ENCODE data around the gene NDUFB11. TPM values are rescaled to one million over a fixed set of nuclear protein-coding genes. Genes with fewer than 3 reads are reported as not detected.

Gene NDUFB11
- total RNA-seq, 1 experiment from 2014 or later = 129 TPM

- no peaks in the 10 kb centered on the region for H3K4me1 ChIP-seq
- Mint-ChIP-seq H3K27me3 (ENCODE audit: insufficient read depth, unreplicated experiment) (no peaks in the 10 kb centered on the region), H3K27ac (ENCODE audit: unreplicated experiment) (peak overlapping the region; percentile 99), H3K36me3 (ENCODE audit: insufficient read depth, unreplicated experiment) (peaks cover 35% of the 10 kb centered on the region), H3K9me3 (ENCODE audit: unreplicated experiment) (no peaks in the 10 kb centered on the region), H3K4me3 (ENCODE audit: unreplicated experiment) (peak overlapping the region; percentile 92), H3K4me1 (ENCODE audit: low read depth, unreplicated experiment) (peaks cover 7% of the 10 kb centered on the region)
- H3K27me3 ChIP-seq (replicated peaks; ENCODE audit: control insufficient read depth, insufficient read depth, low read length) = no peaks in the 10 kb centered on the region
- CTCF ChIA-PET = no interaction called here
- POLR2A ChIA-PET = no interaction called here
- BruUV-seq (replicated peaks) = no TSS peak
- intact Hi-C loops (cut with micrococcal nuclease; ENCODE audit: unreplicated experiment) = no loop called here
- H3K4me3 ChIP-seq (ENCODE audit: low read depth, low read length) = peak overlapping the region; percentile 94
- DNase-seq = no peak
- H3K36me3 ChIP-seq (ENCODE audit: control insufficient read depth, insufficient read depth, low read length) = no peaks in the 10 kb centered on the region; the same call in 1 of the 2 replicates
- TF ChIP-seq CTCF (IDR thresholded peaks at IDR 0.05; ENCODE audit: insufficient read depth in 1 of 2, low read depth in 1 of 2, low read length in 1 of 2, severe bottlenecking in 1 of 2, unreplicated experiment in 1 of 2) = no peak
- no peaks in the 10 kb centered on the region for H3K9me3 ChIP-seq
Observed at GRCh38 chrX:47146121-47146935, 1.8 kb upstream of the NDUFB11 start.

GRCh38 chrX:47145395-47146120 lies 1.1 kb upstream of the NDUFB11 start:
- Mint-ChIP-seq H3K36me3 (ENCODE audit: insufficient read depth, unreplicated experiment) (peaks cover 35% of the 10 kb centered on the region), H3K4me1 (ENCODE audit: low read depth, unreplicated experiment) (peaks cover 7% of the 10 kb centered on the region), H3K27ac (ENCODE audit: unreplicated experiment) (peak overlapping the region; percentile 99), H3K9me3 (ENCODE audit: unreplicated experiment) (no peaks in the 10 kb centered on the region), H3K27me3 (ENCODE audit: insufficient read depth, unreplicated experiment) (no peaks in the 10 kb centered on the region), H3K4me3 (ENCODE audit: unreplicated experiment) (peak overlapping the region; percentile 92)
- Histone ChIP-seq H3K9me3 (no peaks in the 10 kb centered on the region), H3K27me3 (replicated peaks; ENCODE audit: control insufficient read depth, insufficient read depth, low read length) (no peaks in the 10 kb centered on the region), H3K36me3 (ENCODE audit: control insufficient read depth, insufficient read depth, low read length) (no peaks in the 10 kb centered on the region; the same call in 1 of the 2 replicates), H3K4me3 (ENCODE audit: low read depth, low read length) (peak overlapping the region; percentile 94), H3K4me1 (no peaks in the 10 kb centered on the region)
- ChIA-PET CTCF (interaction anchor here (0.6 to 1.2 kb wide), 8 partner anchors 8 to 378 kb away, joined by 3 to 6 read pairs (median 3); no protein-coding TSS in a partner anchor), POLR2A (interaction anchor here (0.7 to 1.5 kb wide), 5 partner anchors 17 to 1551 kb away, joined by 3 to 12 read pairs (median 7); partner anchors contain the start of gene USP11)
- TSS peak; percentile 27 for BruUV-seq (replicated peaks)
- no peak for TF ChIP-seq CTCF (IDR thresholded peaks at IDR 0.05; ENCODE audit: insufficient read depth in 1 of 2, low read depth in 1 of 2, low read length in 1 of 2, severe bottlenecking in 1 of 2, unreplicated experiment in 1 of 2)
- peak in 1 of 2 experiments; percentile 67 for DNase-seq
- intact Hi-C loops (cut with micrococcal nuclease; ENCODE audit: unreplicated experiment) = no loop called here

GRCh38 chrX:47143894-47144625 lies 442 bp downstream of the NDUFB11 start:
- H3K27ac Mint-ChIP-seq (ENCODE audit: unreplicated experiment) = peak overlapping the region; percentile 99
- POLR2A ChIA-PET = interaction anchor here (1.2 to 1.5 kb wide), 4 partner anchors 15 to 89 kb away, joined by 7 to 12 read pairs (median 8); partner anchors contain the start of gene USP11
- no peak for TF ChIP-seq CTCF (IDR thresholded peaks at IDR 0.05; ENCODE audit: insufficient read depth in 1 of 2, low read depth in 1 of 2, low read length in 1 of 2, severe bottlenecking in 1 of 2, unreplicated experiment in 1 of 2)
- H3K27me3 ChIP-seq (replicated peaks; ENCODE audit: control insufficient read depth, insufficient read depth, low read length) = no peaks in the 10 kb centered on the region
- H3K9me3 Mint-ChIP-seq (ENCODE audit: unreplicated experiment) = no peaks in the 10 kb centered on the region
- intact Hi-C loops (cut with micrococcal nuclease; ENCODE audit: unreplicated experiment) = no loop called here
- BruUV-seq (replicated peaks) = TSS peak; percentile 77
- H3K36me3 Mint-ChIP-seq (ENCODE audit: insufficient read depth, unreplicated experiment) = peaks cover 32% of the 10 kb centered on the region
- no peak for DNase-seq
- peak overlapping the region; percentile 94 for H3K4me3 ChIP-seq (ENCODE audit: low read depth, low read length)
- no peaks in the 10 kb centered on the region for H3K27me3 Mint-ChIP-seq (ENCODE audit: insufficient read depth, unreplicated experiment)
- peak overlapping the region; percentile 92 for H3K4me3 Mint-ChIP-seq (ENCODE audit: unreplicated experiment)
- no peaks in the 10 kb centered on the region for H3K9me3 ChIP-seq
- H3K36me3 ChIP-seq (ENCODE audit: control insufficient read depth, insufficient read depth, low read length) = no peaks in the 10 kb centered on the region; the same call in 1 of the 2 replicates
- no peaks in the 10 kb centered on the region for H3K4me1 ChIP-seq
- CTCF ChIA-PET = interaction anchor here (1.0 to 1.2 kb wide), 5 partner anchors 7 to 74 kb away, joined by 3 to 6 read pairs (median 3); no protein-coding TSS in a partner anchor
- peaks cover 7% of the 10 kb centered on the region for H3K4me1 Mint-ChIP-seq (ENCODE audit: low read depth, unreplicated experiment)

All from Caco-2 (cell line).